ENCODE data around the gene GRIFIN.
A peak's percentile ranks its signal among the peaks of the same experiment; 100 is the strongest.
"Not testable (repeated sequence)": the region's sequence is repeated elsewhere in the genome, so short reads cannot be mapped to it uniquely, and the experiment has no call there.

GRIFIN gene

GRCh38 chr7:2453849-2454248 is 22.3 kb downstream of the GRIFIN start:
- not testable (repeated sequence) for DNase-seq (ENCODE audit: low read depth)

- DNase-seq (ENCODE audit: low read depth), result no peak
Measured at GRCh38 chr7:2452643-2453270, 23.4 kb downstream of the GRIFIN start.

- DNase-seq (ENCODE audit: low read depth), result no peak
Measured at GRCh38 chr7:2452074-2452507, 24.1 kb downstream of the GRIFIN start.

- DNase-seq (ENCODE audit: low read depth), result peak; percentile 35
Measured at GRCh38 chr7:2451171-2452073, 24.8 kb downstream of the GRIFIN start.

GRCh38 chr7:2450198-2451107 is 25.7 kb downstream of the GRIFIN start:
- no peak for DNase-seq (ENCODE audit: low read depth)

- DNase-seq (ENCODE audit: low read depth), result no peak
Measured at GRCh38 chr7:2446676-2447075, 29.5 kb downstream of the GRIFIN start.

GRCh38 chr7:2445898-2446555 is 30.2 kb downstream of the GRIFIN start:
- no peak for DNase-seq (ENCODE audit: low read depth)

- no peak for DNase-seq (ENCODE audit: low read depth)
Measured at GRCh38 chr7:2445047-2445446, 31.2 kb downstream of the GRIFIN start.

- DNase-seq (ENCODE audit: low read depth), result no peak
Measured at GRCh38 chr7:2444476-2444875, 31.7 kb downstream of the GRIFIN start.

- DNase-seq (ENCODE audit: low read depth), result no peak
Measured at GRCh38 chr7:2443491-2443890, 32.7 kb downstream of the GRIFIN start.

- DNase-seq (ENCODE audit: low read depth), result no peak
Measured at GRCh38 chr7:2441430-2442058, 34.7 kb downstream of the GRIFIN start.

GRCh38 chr7:2440608-2441245 is 35.5 kb downstream of the GRIFIN start:
- no peak for DNase-seq (ENCODE audit: low read depth)

GRCh38 chr7:2438775-2439174 is 37.4 kb downstream of the GRIFIN start:
- DNase-seq (ENCODE audit: low read depth), result no peak

- DNase-seq (ENCODE audit: low read depth), result no peak
Measured at GRCh38 chr7:2438186-2438585, 38.0 kb downstream of the GRIFIN start.

GRCh38 chr7:2437537-2438148 is 38.6 kb downstream of the GRIFIN start:
- DNase-seq (ENCODE audit: low read depth), result no peak

- no peak for DNase-seq (ENCODE audit: low read depth)
Measured at GRCh38 chr7:2437136-2437535, 39.1 kb downstream of the GRIFIN start.

GRCh38 chr7:2436341-2437104 is 39.7 kb downstream of the GRIFIN start:
- DNase-seq (ENCODE audit: low read depth), result no peak

- no peak for DNase-seq (ENCODE audit: low read depth)
Measured at GRCh38 chr7:2435146-2435545, 41.1 kb downstream of the GRIFIN start.

- no peak for DNase-seq (ENCODE audit: low read depth)
Measured at GRCh38 chr7:2433713-2434550, 42.3 kb downstream of the GRIFIN start.

Data from T-helper 22 cell (primary cell).